ENCODE results near the gene CLDN12.
"Not testable (repeated sequence)": the region's sequence is repeated elsewhere in the genome, so short reads cannot be mapped to it uniquely, and the experiment has no call there.

CLDN12 gene

DNA sequence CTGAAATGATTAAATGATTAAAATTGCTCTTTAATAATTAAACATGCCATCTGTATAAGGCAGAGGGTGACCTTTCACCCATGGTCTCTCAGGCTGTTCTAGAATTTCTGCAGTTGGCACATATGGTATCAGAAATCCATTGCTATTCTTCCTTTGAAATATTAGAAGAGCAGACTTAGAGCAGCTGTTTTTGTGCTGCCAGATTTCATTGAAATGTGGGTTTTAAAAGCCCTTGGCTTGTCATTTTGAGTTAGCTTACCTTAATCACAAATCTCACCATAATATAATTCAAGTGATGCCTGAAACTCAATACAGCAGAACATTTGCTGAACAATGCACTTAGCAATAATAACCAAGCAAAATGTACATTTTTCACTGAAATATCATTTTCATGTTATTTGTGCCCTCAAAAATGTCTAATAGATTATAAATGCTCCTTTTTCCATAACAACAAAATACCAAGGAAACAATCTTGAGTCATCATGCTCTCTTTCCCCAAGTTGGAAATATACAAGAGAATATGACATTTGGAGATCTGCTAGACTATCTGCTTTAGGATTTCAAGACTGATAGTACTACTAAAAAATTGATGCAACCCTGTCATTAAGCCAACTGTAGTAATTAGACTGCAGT is 50.1 kb downstream of the CLDN12 start:
- no peak for TF ChIP-seq JUND (IDR thresholded peaks at IDR 0.05; ENCODE audit: low read depth)
- in situ Hi-C loops (cut with HindIII; ENCODE audit: low pct_unique_long_range_greater_than_20kb, low sequenced_read_pairs): no loop called here
- no peak for DNase-seq (ENCODE audit: low read depth in 1 of 2, low spot score in 1 of 2)

GRCh38 chr7:90453931-90454330 is 50.7 kb downstream of the CLDN12 start:
- TF ChIP-seq JUND (IDR thresholded peaks at IDR 0.05; ENCODE audit: low read depth): no peak
- DNase-seq (ENCODE audit: low read depth in 1 of 2, low spot score in 1 of 2): no peak
- in situ Hi-C loops (cut with HindIII; ENCODE audit: low pct_unique_long_range_greater_than_20kb, low sequenced_read_pairs): no loop called here

DNA sequence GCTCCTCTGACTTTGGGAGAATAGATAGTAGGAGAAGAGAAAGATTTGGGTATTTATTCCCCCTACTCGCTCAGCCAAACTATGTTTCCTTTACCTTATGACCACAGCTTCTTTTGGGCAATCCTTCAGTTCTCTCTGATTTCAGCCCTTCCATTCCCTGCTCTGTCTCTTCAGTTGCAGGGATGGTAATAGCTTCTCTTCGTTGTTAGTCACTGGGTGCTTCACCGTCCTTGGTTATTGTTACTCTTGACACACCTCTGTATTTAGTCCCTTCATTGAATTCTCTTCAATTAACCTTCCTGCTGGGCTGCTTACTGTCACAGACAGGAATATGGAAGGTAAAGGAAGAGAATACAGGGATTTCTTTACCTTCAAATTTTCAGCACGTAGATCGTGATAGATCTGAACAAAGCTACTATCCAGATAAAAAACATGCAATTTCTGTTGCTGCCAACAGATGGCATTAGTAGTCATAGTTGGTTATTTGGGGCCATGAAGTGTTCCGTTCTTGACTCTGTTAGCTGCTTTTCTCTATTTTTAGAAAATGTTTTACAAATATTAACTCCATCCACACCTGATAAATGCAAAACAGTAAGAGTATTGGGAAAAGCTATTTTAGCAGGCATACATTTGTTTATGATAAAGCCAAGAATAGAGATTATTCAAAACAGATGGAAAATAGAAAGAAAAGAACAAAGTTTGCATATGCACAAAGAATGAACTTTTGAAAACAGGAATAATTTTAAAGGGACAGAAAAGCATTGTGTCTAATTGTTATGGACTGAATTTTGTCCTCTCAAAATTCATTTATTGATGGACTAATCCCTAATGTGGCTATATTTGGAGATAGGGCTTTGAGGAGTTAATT is 52.1 kb downstream of the CLDN12 start:
- DNase-seq (ENCODE audit: low read depth in 1 of 2, low spot score in 1 of 2): peak; percentile 4 to 53

GRCh38 chr7:90458104-90458503 is 54.8 kb downstream of the CLDN12 start:
- in situ Hi-C loops (cut with HindIII; ENCODE audit: low pct_unique_long_range_greater_than_20kb, low sequenced_read_pairs): no loop called here
- no peak for DNase-seq (ENCODE audit: low read depth in 1 of 2, low spot score in 1 of 2)
- TF ChIP-seq JUND (IDR thresholded peaks at IDR 0.05; ENCODE audit: low read depth): no peak

More for the DNA sequence above, 52.1 kb downstream of the CLDN12 start:
- no peak for TF ChIP-seq JUND (IDR thresholded peaks at IDR 0.05; ENCODE audit: low read depth)
- in situ Hi-C loops (cut with HindIII; ENCODE audit: low pct_unique_long_range_greater_than_20kb, low sequenced_read_pairs): no loop called here

DNA sequence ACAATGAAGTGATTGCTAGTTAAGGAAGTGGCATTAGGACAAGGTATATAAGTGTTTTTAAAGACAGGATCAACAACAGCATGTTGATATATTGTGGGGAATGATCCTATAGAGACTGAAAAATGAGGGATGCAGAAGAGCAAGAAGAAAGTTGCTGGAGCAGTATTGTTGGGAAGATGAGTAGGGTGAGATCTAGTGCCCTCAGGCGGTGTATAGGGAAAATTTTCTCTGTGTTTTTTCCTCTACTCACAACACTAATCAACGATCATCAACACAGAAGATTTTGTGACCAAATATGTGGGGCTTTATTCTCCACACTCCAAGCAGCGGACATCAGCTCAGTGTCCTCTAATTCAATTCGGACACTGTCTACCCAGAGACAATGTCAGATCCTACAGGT is 56.6 kb downstream of the CLDN12 start:
- no peak for TF ChIP-seq JUND (IDR thresholded peaks at IDR 0.05; ENCODE audit: low read depth)
- DNase-seq (ENCODE audit: low read depth in 1 of 2, low spot score in 1 of 2): peak in 1 of 2 experiments; percentile 26
- in situ Hi-C loops (cut with HindIII; ENCODE audit: low pct_unique_long_range_greater_than_20kb, low sequenced_read_pairs): no loop called here

DNA sequence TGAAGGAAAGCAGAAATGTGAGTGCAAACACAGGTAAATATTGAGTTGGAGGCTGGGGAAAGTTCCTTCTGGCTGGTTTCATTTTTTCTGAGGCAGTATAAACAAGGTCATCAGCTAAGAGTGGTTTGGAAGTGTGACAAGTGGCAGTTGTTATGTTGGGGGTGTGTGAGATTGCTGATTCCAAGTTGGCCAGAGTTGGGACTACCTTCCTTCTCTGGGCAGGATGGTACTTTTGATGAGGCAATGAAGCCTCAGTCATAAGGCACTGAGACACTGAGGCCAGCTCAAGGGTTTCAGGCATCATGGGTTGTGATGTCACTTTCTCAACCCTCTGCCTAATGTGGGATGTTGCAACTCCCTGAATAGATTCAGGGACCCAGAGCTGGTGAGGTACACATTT is 58.0 kb downstream of the CLDN12 start:
- no peak for TF ChIP-seq JUND (IDR thresholded peaks at IDR 0.05; ENCODE audit: low read depth)
- no peak for DNase-seq (ENCODE audit: low read depth in 1 of 2, low spot score in 1 of 2)
- in situ Hi-C loops (cut with HindIII; ENCODE audit: low pct_unique_long_range_greater_than_20kb, low sequenced_read_pairs): no loop called here

GRCh38 chr7:90463151-90463628 is 59.9 kb downstream of the CLDN12 start:
- in situ Hi-C loops (cut with HindIII; ENCODE audit: low pct_unique_long_range_greater_than_20kb, low sequenced_read_pairs): not testable (repeated sequence)
- peak in 1 of 2 experiments; percentile 24 for DNase-seq (ENCODE audit: low read depth in 1 of 2, low spot score in 1 of 2)
